Measurements from ENCODE around the gene LILRB2.
A peak's percentile ranks its signal among the peaks of the same experiment; 100 is the strongest.

GRCh38 chr19:54266133-54266532 lies 14.8 kb downstream of the LILRB2 start:
- TF ChIP-seq EP300 (IDR thresholded peaks at IDR 0.05) = no peak
- TF ChIP-seq, protein P1, sequence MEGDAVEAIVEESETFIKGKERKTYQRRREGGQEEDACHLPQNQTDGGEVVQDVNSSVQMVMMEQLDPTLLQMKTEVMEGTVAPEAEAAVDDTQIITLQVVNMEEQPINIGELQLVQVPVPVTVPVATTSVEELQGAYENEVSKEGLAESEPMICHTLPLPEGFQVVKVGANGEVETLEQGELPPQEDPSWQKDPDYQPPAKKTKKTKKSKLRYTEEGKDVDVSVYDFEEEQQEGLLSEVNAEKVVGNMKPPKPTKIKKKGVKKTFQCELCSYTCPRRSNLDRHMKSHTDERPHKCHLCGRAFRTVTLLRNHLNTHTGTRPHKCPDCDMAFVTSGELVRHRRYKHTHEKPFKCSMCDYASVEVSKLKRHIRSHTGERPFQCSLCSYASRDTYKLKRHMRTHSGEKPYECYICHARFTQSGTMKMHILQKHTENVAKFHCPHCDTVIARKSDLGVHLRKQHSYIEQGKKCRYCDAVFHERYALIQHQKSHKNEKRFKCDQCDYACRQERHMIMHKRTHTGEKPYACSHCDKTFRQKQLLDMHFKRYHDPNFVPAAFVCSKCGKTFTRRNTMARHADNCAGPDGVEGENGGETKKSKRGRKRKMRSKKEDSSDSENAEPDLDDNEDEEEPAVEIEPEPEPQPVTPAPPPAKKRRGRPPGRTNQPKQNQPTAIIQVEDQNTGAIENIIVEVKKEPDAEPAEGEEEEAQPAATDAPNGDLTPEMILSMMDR (IDR thresholded peaks at IDR 0.05) = peak in 1 of 3 donors; percentile 33
